Measurements from ENCODE around the gene SIGLEC5. TPM values are rescaled to one million over a fixed set of nuclear protein-coding genes. Genes with fewer than 3 reads are reported as not detected.
A peak's percentile ranks its signal among the peaks of the same experiment; 100 is the strongest.

SIGLEC5 gene
- total RNA-seq, 1 donor from 2014 or later: not detected

DNA sequence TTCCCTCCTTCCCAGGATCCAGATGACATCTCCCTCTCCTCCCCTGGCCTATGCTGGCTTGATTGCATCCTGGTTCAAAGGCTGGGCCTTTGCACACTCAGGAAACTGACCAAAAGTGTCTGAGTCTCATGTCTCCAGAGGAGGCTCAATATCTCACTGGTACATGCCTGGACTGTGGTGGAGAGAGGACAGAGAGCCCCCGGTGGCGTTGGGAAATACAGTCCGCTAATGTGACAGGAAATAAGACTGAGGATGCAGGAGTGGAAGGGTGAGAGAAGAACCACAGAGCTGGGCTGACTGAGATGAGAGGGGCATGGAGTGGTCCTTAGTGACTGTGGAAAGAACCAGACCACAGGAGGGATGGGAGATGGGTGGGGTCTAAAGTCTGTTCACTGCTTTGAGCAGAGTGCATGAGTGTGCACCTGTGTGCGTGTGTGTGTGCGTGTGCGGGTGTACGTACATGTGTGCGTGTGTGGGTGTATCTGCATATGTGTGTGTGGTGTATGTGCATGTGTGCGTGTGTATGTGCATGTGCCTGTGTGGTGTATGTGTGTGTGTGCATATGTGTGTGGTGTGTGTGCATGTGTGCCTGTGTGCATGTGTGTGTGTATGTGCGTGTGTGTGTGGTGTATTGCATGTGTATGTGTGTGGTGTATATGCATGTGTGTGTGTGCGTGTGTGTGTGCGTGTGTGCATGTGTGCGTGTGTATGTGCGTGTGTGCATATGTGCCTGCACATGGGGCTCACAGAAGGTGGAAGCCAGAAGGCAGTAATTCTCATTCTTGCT lies 1.9 kb downstream of the SIGLEC5 start:
- no peak overlapping the region for H3K4me3 Mint-ChIP-seq (ENCODE audit: unreplicated experiment)
- H3K27me3 Mint-ChIP-seq (ENCODE audit: unreplicated experiment): no peaks in the 10 kb centered on the region
- no peak overlapping the region for H3K27ac Mint-ChIP-seq (ENCODE audit: unreplicated experiment)
- H3K4me1 Mint-ChIP-seq (ENCODE audit: unreplicated experiment): no peaks in the 10 kb centered on the region
- TF ChIP-seq, protein P1, sequence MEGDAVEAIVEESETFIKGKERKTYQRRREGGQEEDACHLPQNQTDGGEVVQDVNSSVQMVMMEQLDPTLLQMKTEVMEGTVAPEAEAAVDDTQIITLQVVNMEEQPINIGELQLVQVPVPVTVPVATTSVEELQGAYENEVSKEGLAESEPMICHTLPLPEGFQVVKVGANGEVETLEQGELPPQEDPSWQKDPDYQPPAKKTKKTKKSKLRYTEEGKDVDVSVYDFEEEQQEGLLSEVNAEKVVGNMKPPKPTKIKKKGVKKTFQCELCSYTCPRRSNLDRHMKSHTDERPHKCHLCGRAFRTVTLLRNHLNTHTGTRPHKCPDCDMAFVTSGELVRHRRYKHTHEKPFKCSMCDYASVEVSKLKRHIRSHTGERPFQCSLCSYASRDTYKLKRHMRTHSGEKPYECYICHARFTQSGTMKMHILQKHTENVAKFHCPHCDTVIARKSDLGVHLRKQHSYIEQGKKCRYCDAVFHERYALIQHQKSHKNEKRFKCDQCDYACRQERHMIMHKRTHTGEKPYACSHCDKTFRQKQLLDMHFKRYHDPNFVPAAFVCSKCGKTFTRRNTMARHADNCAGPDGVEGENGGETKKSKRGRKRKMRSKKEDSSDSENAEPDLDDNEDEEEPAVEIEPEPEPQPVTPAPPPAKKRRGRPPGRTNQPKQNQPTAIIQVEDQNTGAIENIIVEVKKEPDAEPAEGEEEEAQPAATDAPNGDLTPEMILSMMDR (IDR thresholded peaks at IDR 0.05): no peak
- H3K9me3 Mint-ChIP-seq (ENCODE audit: unreplicated experiment): no peaks in the 10 kb centered on the region
- DNase-seq (ENCODE audit: extremely low spot score, unreplicated experiment): no peak
- H3K36me3 Mint-ChIP-seq (ENCODE audit: unreplicated experiment): no peaks in the 10 kb centered on the region

DNA sequence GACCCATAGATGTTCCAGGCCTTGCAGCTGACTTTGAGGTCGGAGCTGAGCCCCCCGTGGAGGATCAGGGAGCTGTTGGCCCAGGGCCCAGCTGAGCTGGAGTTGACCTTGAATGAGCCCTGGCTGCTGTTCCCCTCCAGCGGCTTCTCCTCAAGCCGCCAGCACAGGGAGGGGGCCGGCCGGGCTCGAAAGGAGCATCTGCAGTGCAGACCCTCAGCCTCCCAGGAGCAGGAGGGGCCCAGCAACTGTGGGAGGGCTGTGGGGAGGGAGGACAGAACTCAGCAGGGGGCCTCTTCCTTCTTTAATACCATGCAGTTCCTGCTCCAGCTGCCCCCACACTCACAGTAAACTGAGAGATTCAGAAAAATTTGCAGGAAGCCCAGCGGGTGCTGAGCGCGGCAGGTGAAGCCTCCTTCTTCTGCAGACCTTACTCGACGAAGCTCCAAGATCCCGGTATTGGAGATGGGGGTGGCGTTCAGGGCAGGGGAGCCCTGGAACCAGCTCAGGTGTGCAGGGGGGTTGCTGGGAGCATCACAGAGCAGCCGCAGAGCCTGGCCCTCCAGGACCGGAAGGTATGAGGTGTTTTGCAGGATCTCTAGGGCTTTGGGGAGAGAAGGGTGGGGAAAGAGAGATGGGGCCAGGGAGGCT lies 2.6 kb downstream of the SIGLEC5 start:
- Mint-ChIP-seq H3K9me3 (ENCODE audit: unreplicated experiment) (no peaks in the 10 kb centered on the region), H3K4me1 (ENCODE audit: unreplicated experiment) (no peaks in the 10 kb centered on the region), H3K4me3 (ENCODE audit: unreplicated experiment) (no peak overlapping the region), H3K27me3 (ENCODE audit: unreplicated experiment) (no peaks in the 10 kb centered on the region), H3K27ac (ENCODE audit: unreplicated experiment) (no peak overlapping the region), H3K36me3 (ENCODE audit: unreplicated experiment) (no peaks in the 10 kb centered on the region)
- TF ChIP-seq, protein P1 (IDR thresholded peaks at IDR 0.05): no peak
- no peak for DNase-seq (ENCODE audit: extremely low spot score, unreplicated experiment)

DNA sequence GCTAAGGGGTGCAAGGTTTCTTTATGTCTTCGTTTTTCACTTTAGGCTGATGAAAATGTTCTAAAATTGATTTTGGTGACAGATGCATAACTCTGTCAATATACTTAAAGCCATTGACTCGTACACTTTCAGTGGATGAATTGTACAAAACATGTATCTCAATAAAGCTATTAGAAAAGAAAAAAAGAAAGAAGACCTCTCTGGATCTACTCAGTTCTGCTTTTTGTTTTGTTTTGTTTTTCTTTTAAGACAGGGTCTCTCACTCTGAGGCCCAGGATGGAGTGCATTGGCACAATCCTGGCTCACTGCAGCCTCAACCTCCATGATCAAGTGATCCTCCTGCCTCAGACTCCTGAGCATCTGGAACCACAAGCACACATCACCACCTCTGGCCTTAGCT lies 3.5 kb downstream of the SIGLEC5 start:
- no peak overlapping the region for H3K4me3 Mint-ChIP-seq (ENCODE audit: unreplicated experiment)
- no peaks in the 10 kb centered on the region for H3K9me3 Mint-ChIP-seq (ENCODE audit: unreplicated experiment)
- no peaks in the 10 kb centered on the region for H3K4me1 Mint-ChIP-seq (ENCODE audit: unreplicated experiment)
- no peaks in the 10 kb centered on the region for H3K27me3 Mint-ChIP-seq (ENCODE audit: unreplicated experiment)
- TF ChIP-seq, protein P1 (IDR thresholded peaks at IDR 0.05): no peak
- no peak overlapping the region for H3K27ac Mint-ChIP-seq (ENCODE audit: unreplicated experiment)
- H3K36me3 Mint-ChIP-seq (ENCODE audit: unreplicated experiment): no peaks in the 10 kb centered on the region
- DNase-seq (ENCODE audit: extremely low spot score, unreplicated experiment): no peak

DNA sequence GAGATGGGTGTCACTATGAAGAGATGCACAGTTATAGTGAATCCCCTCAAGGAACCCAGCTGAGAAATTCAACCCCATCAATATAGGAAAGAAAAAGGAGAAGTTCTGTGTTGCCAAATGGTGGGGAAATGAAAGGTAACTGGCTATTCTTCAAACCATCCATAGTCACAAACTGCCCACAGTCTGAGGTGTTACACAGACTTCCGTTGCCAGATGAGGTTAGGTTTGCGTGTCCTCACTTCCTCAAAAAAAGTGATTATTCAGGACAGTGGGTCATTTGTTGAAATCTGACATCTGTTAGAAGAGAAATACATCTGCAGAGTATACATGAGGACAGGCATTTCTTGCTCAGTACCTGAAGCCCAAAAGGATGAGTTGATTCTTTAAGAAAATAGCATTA lies 9.0 kb downstream of the SIGLEC5 start:
- H3K4me3 Mint-ChIP-seq (ENCODE audit: unreplicated experiment): no peak overlapping the region
- DNase-seq (ENCODE audit: extremely low spot score, unreplicated experiment): no peak
- no peaks in the 10 kb centered on the region for H3K4me1 Mint-ChIP-seq (ENCODE audit: unreplicated experiment)
- peaks cover 2% of the 10 kb centered on the region for H3K9me3 Mint-ChIP-seq (ENCODE audit: unreplicated experiment)
- H3K27ac Mint-ChIP-seq (ENCODE audit: unreplicated experiment): no peak overlapping the region
- H3K36me3 Mint-ChIP-seq (ENCODE audit: unreplicated experiment): no peaks in the 10 kb centered on the region
- TF ChIP-seq, protein P1 (IDR thresholded peaks at IDR 0.05): no peak
- H3K27me3 Mint-ChIP-seq (ENCODE audit: unreplicated experiment): no peaks in the 10 kb centered on the region

DNA sequence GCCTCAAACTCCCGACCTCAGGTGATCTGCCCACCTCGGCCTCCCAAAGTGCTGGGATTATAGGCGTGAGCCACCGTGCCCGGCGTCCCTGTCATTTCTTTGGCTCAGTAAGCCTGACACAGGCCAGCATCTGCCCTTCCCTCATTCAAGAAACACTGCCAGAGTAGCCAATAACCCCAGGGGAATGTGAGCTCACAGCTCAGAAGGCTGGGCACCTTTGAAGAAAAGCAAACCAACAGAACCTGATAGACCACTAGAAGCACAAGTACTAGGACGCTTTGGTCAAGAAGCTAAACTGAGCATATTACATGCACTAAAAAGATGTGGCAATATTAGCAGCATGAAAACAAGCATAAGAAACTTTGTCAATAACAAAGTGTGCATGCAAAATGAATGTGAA lies 14.2 kb downstream of the SIGLEC5 start:
- Mint-ChIP-seq H3K4me1 (ENCODE audit: unreplicated experiment) (no peaks in the 10 kb centered on the region), H3K9me3 (ENCODE audit: unreplicated experiment) (peaks cover 9% of the 10 kb centered on the region), H3K36me3 (ENCODE audit: unreplicated experiment) (no peaks in the 10 kb centered on the region), H3K27me3 (ENCODE audit: unreplicated experiment) (no peaks in the 10 kb centered on the region), H3K4me3 (ENCODE audit: unreplicated experiment) (no peak overlapping the region), H3K27ac (ENCODE audit: unreplicated experiment) (no peak overlapping the region)
- DNase-seq (ENCODE audit: extremely low spot score, unreplicated experiment): peak; percentile 65
- TF ChIP-seq, protein P1 (IDR thresholded peaks at IDR 0.05): no peak
